ENCODE results near the gene APLF. TPM values are rescaled to one million over a fixed set of nuclear protein-coding genes. Genes with fewer than 3 reads are reported as not detected.

APLF gene
- total RNA-seq, 2 donors from 2014 or later: 8.7 to 9.7 TPM

- H3K4me3 Mint-ChIP-seq: no peak overlapping the region
- H3K4me1 Mint-ChIP-seq: peaks cover 6% of the 10 kb centered on the region
- no peak overlapping the region for H3K27ac Mint-ChIP-seq
- no peak overlapping the region for H3K9ac ChIP-seq (ENCODE audit: extremely low read depth, low read length, poor library complexity, severe bottlenecking)
- H3K27me3 ChIP-seq (ENCODE audit: control insufficient read depth, insufficient read depth, low read length, poor library complexity, severe bottlenecking): no peaks in the 10 kb centered on the region
- no peaks in the 10 kb centered on the region for H3K9me3 Mint-ChIP-seq
- no peaks in the 10 kb centered on the region for H3K36me3 ChIP-seq (ENCODE audit: control insufficient read depth, insufficient read depth, low read length)
- TF ChIP-seq CTCF (conservative IDR thresholded peaks at IDR 0.05): no peak
- no peak overlapping the region for H3K4me3 ChIP-seq (ENCODE audit: low read length)
- no peak for DNase-seq
- peaks cover 4% of the 10 kb centered on the region for H3K4me1 ChIP-seq (ENCODE audit: control insufficient read depth, insufficient read depth, low read length)
- H3K9me3 ChIP-seq (ENCODE audit: control insufficient read depth, low read length): no peaks in the 10 kb centered on the region
- no peak overlapping the region for H3K27ac ChIP-seq (ENCODE audit: low read depth, low read length)
- 90 to 95% methylated on average over 2 of the region's 2 CpGs for WGBS, 2 experiments (ENCODE audit: insufficient coverage in 1 of 2, insufficient read length in 1 of 2)
- no peaks in the 10 kb centered on the region for H3K36me3 Mint-ChIP-seq (ENCODE audit: low read depth)
- H3K27me3 Mint-ChIP-seq (ENCODE audit: insufficient read depth): no peaks in the 10 kb centered on the region
Measured at GRCh38 chr2:68559692-68560091, 92.3 kb downstream of the APLF start.

- H3K27ac Mint-ChIP-seq: no peak overlapping the region
- H3K36me3 Mint-ChIP-seq (ENCODE audit: low read depth): no peaks in the 10 kb centered on the region
- peaks cover 6% of the 10 kb centered on the region for H3K4me1 Mint-ChIP-seq
- Histone ChIP-seq H3K9me3 (ENCODE audit: control insufficient read depth, low read length) (no peaks in the 10 kb centered on the region), H3K27ac (ENCODE audit: low read depth, low read length) (no peak overlapping the region), H3K36me3 (ENCODE audit: control insufficient read depth, insufficient read depth, low read length) (no peaks in the 10 kb centered on the region), H3K27me3 (ENCODE audit: control insufficient read depth, insufficient read depth, low read length, poor library complexity, severe bottlenecking) (no peaks in the 10 kb centered on the region), H3K4me1 (ENCODE audit: control insufficient read depth, insufficient read depth, low read length) (peaks cover 4% of the 10 kb centered on the region), H3K9ac (ENCODE audit: extremely low read depth, low read length, poor library complexity, severe bottlenecking) (no peak overlapping the region), H3K4me3 (ENCODE audit: low read length) (no peak overlapping the region)
- no peaks in the 10 kb centered on the region for H3K9me3 Mint-ChIP-seq
- TF ChIP-seq CTCF (conservative IDR thresholded peaks at IDR 0.05): no peak
- H3K27me3 Mint-ChIP-seq (ENCODE audit: insufficient read depth): no peaks in the 10 kb centered on the region
- 93 to 97% methylated on average over 2 of the region's 2 CpGs for WGBS, 2 experiments (ENCODE audit: insufficient coverage in 1 of 2, insufficient read length in 1 of 2)
- no peak overlapping the region for H3K4me3 Mint-ChIP-seq
- DNase-seq: no peak
Measured at GRCh38 chr2:68560545-68560944, 93.2 kb downstream of the APLF start.

- Histone ChIP-seq H3K36me3 (ENCODE audit: control insufficient read depth, insufficient read depth, low read length) (no peaks in the 10 kb centered on the region), H3K27ac (ENCODE audit: low read depth, low read length) (no peak overlapping the region), H3K9me3 (ENCODE audit: control insufficient read depth, low read length) (no peaks in the 10 kb centered on the region), H3K4me1 (ENCODE audit: control insufficient read depth, insufficient read depth, low read length) (peaks cover 4% of the 10 kb centered on the region), H3K27me3 (ENCODE audit: control insufficient read depth, insufficient read depth, low read length, poor library complexity, severe bottlenecking) (no peaks in the 10 kb centered on the region), H3K4me3 (ENCODE audit: low read length) (no peak overlapping the region), H3K9ac (ENCODE audit: extremely low read depth, low read length, poor library complexity, severe bottlenecking) (no peak overlapping the region)
- Mint-ChIP-seq H3K9me3 (no peaks in the 10 kb centered on the region), H3K27ac (no peak overlapping the region), H3K27me3 (ENCODE audit: insufficient read depth) (no peaks in the 10 kb centered on the region), H3K4me3 (no peak overlapping the region), H3K36me3 (ENCODE audit: low read depth) (no peaks in the 10 kb centered on the region), H3K4me1 (peaks cover 6% of the 10 kb centered on the region)
- DNase-seq: no peak
- WGBS, 2 experiments (ENCODE audit: insufficient coverage in 1 of 2, insufficient read length in 1 of 2): 88 to 98% methylated on average over 2 to 3 of the region's 3 CpGs
- no peak for TF ChIP-seq CTCF (conservative IDR thresholded peaks at IDR 0.05)
Measured at GRCh38 chr2:68561372-68561771, 94.0 kb downstream of the APLF start.

Measured in endodermal cell (in vitro differentiated cells).